HEK293 (cell line): Measurements from ENCODE around the gene SSU72.

Experiments
- HOXA7 ChIP-seq: sonication (generic); formaldehyde crosslinking; IDR thresholded peaks from 2 replicates; pipeline ENCODE4 v1.8.1; 2022; ENCODE audit warnings: missing genetic modification reagents, borderline replicate concordance
- ZBTB1 ChIP-seq: fragments of 450-650 bp; formaldehyde crosslinking; IDR thresholded peaks from 2 replicates; pipeline ENCODE4 v1.5.1; 2016; ENCODE audit warnings: missing biosample characterization, missing genetic modification characterization
- ZBTB21 ChIP-seq: fragments of 450-650 bp; formaldehyde crosslinking; IDR thresholded peaks from 2 replicates; pipeline ENCODE4 v1.5.1; 2017; ENCODE audit warnings: missing biosample characterization, missing genetic modification characterization
- ZNF121 ChIP-seq: fragments of 450-650 bp; formaldehyde crosslinking; IDR thresholded peaks from 2 replicates; pipeline ENCODE4 v1.5.1; 2016; ENCODE audit warnings: missing biosample characterization, missing genetic modification characterization
- ZNF658 ChIP-seq: fragments of 450-650 bp; formaldehyde crosslinking; IDR thresholded peaks from 2 replicates; pipeline ENCODE4; 2016; ENCODE audit warnings: missing biosample characterization, missing genetic modification characterization
- ZNF830 ChIP-seq: fragments of 450-650 bp; IDR thresholded peaks from 2 replicates; pipeline ENCODE4 v1.5.0; 2018; ENCODE audit warnings: missing biosample characterization, missing genetic modification characterization, low read depth, mild to moderate bottlenecking, moderate library complexity
- TF ChIP-seq, protein P1 (sequence below): fragments of 450-650 bp; formaldehyde crosslinking; IDR thresholded peaks from 2 replicates; pipeline ENCODE4 v1.5.1; 2016; ENCODE audit warnings: missing biosample characterization, missing genetic modification characterization
- TF ChIP-seq, protein P2 (sequence below): fragments of 450-650 bp; formaldehyde crosslinking; IDR thresholded peaks from 2 replicates; pipeline ENCODE4 v1.5.1; 2016; ENCODE audit warnings: missing biosample characterization, missing genetic modification characterization
- TF ChIP-seq, protein P3 (sequence below): fragments of 450-650 bp; formaldehyde crosslinking; IDR thresholded peaks from 2 replicates; pipeline ENCODE4 v1.5.1; 2016; ENCODE audit warnings: missing biosample characterization, missing genetic modification characterization

GRCh38 chr1:1615256-1616044 is 40.8 kb upstream of the SSU72 start, which contains the start of gene MIB2:
- TF ChIP-seq, protein P1, sequence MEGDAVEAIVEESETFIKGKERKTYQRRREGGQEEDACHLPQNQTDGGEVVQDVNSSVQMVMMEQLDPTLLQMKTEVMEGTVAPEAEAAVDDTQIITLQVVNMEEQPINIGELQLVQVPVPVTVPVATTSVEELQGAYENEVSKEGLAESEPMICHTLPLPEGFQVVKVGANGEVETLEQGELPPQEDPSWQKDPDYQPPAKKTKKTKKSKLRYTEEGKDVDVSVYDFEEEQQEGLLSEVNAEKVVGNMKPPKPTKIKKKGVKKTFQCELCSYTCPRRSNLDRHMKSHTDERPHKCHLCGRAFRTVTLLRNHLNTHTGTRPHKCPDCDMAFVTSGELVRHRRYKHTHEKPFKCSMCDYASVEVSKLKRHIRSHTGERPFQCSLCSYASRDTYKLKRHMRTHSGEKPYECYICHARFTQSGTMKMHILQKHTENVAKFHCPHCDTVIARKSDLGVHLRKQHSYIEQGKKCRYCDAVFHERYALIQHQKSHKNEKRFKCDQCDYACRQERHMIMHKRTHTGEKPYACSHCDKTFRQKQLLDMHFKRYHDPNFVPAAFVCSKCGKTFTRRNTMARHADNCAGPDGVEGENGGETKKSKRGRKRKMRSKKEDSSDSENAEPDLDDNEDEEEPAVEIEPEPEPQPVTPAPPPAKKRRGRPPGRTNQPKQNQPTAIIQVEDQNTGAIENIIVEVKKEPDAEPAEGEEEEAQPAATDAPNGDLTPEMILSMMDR (tag by site-specific recombination) = no peak
- no peak for TF ChIP-seq ZNF658
- TF ChIP-seq, protein P2, sequence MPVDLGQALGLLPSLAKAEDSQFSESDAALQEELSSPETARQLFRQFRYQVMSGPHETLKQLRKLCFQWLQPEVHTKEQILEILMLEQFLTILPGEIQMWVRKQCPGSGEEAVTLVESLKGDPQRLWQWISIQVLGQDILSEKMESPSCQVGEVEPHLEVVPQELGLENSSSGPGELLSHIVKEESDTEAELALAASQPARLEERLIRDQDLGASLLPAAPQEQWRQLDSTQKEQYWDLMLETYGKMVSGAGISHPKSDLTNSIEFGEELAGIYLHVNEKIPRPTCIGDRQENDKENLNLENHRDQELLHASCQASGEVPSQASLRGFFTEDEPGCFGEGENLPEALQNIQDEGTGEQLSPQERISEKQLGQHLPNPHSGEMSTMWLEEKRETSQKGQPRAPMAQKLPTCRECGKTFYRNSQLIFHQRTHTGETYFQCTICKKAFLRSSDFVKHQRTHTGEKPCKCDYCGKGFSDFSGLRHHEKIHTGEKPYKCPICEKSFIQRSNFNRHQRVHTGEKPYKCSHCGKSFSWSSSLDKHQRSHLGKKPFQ (tag by site-specific recombination) = no peak
- 0 out of 2 replicates have a peak, but pooled peaks have one; percentile 31 for TF ChIP-seq ZBTB1 (tag by site-specific recombination)
- no peak for TF ChIP-seq ZNF830 (tag by site-specific recombination)
- TF ChIP-seq ZNF121 (tag by site-specific recombination) = no peak
- TF ChIP-seq, protein P3, sequence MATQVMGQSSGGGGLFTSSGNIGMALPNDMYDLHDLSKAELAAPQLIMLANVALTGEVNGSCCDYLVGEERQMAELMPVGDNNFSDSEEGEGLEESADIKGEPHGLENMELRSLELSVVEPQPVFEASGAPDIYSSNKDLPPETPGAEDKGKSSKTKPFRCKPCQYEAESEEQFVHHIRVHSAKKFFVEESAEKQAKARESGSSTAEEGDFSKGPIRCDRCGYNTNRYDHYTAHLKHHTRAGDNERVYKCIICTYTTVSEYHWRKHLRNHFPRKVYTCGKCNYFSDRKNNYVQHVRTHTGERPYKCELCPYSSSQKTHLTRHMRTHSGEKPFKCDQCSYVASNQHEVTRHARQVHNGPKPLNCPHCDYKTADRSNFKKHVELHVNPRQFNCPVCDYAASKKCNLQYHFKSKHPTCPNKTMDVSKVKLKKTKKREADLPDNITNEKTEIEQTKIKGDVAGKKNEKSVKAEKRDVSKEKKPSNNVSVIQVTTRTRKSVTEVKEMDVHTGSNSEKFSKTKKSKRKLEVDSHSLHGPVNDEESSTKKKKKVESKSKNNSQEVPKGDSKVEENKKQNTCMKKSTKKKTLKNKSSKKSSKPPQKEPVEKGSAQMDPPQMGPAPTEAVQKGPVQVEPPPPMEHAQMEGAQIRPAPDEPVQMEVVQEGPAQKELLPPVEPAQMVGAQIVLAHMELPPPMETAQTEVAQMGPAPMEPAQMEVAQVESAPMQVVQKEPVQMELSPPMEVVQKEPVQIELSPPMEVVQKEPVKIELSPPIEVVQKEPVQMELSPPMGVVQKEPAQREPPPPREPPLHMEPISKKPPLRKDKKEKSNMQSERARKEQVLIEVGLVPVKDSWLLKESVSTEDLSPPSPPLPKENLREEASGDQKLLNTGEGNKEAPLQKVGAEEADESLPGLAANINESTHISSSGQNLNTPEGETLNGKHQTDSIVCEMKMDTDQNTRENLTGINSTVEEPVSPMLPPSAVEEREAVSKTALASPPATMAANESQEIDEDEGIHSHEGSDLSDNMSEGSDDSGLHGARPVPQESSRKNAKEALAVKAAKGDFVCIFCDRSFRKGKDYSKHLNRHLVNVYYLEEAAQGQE (tag by site-specific recombination) = peak; percentile 52; the same call in 1 of the 2 replicates
- peak; percentile 97 for TF ChIP-seq ZBTB21 (tag by site-specific recombination)
- no peak for TF ChIP-seq HOXA7 (CRISPR knock-in tag)
